ENCODE results near the gene CYP3A7.

GRCh38 chr7:99762680-99763327, 27.8 kb upstream of the CYP3A7 start:
- TF ChIP-seq CTCF (IDR thresholded peaks at IDR 0.05) (no peak), POLR2A (IDR thresholded peaks at IDR 0.05) (no peak), EP300 (IDR thresholded peaks at IDR 0.05) (no peak)
